Naive thymus-derived CD4-positive, alpha-beta T cell (primary cell): ENCODE measurements around the gene RAD51B. TPM values are rescaled to one million over a fixed set of nuclear protein-coding genes. Genes with fewer than 3 reads are reported as not detected.
"Not testable (repeated sequence)": the region's sequence is repeated elsewhere in the genome, so short reads cannot be mapped to it uniquely, and the experiment has no call there.

Source experiments
- ATAC-seq: fragments of 150-1000 bp; cut with Tn5 transposase; 2 replicates; pipeline ENCODE4 v1.10.0; 2021; ENCODE audit warnings: mild to moderate bottlenecking, moderate library complexity
- CTCF ChIA-PET: fragments of 350-600 bp; sonication (Branson Sonifier 250); formaldehyde crosslinking; loops from one replicate; lab custom pipeline; 2021; ENCODE audit warnings: antibody characterized with exemption; lab: Charles Lee
- POLR2A ChIA-PET: fragments of 350-600 bp; sonication (Branson Sonifier 250); formaldehyde crosslinking; loops from one replicate; lab custom pipeline; 2021; ENCODE audit warnings: antibody characterized with exemption, inconsistent platforms; lab: Charles Lee
- DNase-seq, 9 donors: peaks; one replicate each; pipeline versions ENCODE4 v3.0.0 to v3.0.0-alpha.2; 2020 to 2022; ENCODE audit warnings: mixed read lengths in 1 of 9
- H3K27ac ChIP-seq: one replicate; pipeline ENCODE4 v1.7.0; 2013; ENCODE audit warnings: mild to moderate bottlenecking, low read depth, low read length, moderate library complexity
- H3K27me3 ChIP-seq, 2 donors: one replicate each; pipeline ENCODE4 v1.7.0; 2013; ENCODE audit warnings: low read length in 2 of 2, mild to moderate bottlenecking in 2 of 2, moderate library complexity in 2 of 2; ENCODE audit not compliant: control insufficient read depth in 2 of 2, insufficient read depth in 2 of 2
- H3K36me3 ChIP-seq, 3 experiments: 1 replicate in 2 of 3; 2 replicates in 1 of 3; pipeline ENCODE4 v1.7.0; 2013; ENCODE audit warnings: low read length in 3 of 3, mild to moderate bottlenecking in 3 of 3, moderate library complexity in 1 of 3; ENCODE audit not compliant: insufficient read depth in 3 of 3, control insufficient read depth in 2 of 3
- H3K4me1 ChIP-seq, 2 donors: one replicate each; pipeline ENCODE4 v1.7.0; 2013; ENCODE audit warnings: low read length in 2 of 2, mild to moderate bottlenecking in 2 of 2, moderate library complexity in 1 of 2; ENCODE audit not compliant: control insufficient read depth in 2 of 2, insufficient read depth in 2 of 2
- H3K4me3 ChIP-seq: 2 replicates; pipeline ENCODE4 v1.7.0; 2013; ENCODE audit warnings: mild to moderate bottlenecking, low read length
- H3K9me3 ChIP-seq, 3 experiments: 1 replicate in 2 of 3; 2 replicates in 1 of 3; pipeline ENCODE4 v1.7.0; 2013; ENCODE audit warnings: low read length in 3 of 3; ENCODE audit not compliant: control insufficient read depth in 2 of 3
- H3K27ac Mint-ChIP-seq, 9 donors: one replicate each; pipeline ENCODE4 v1.8.0; 2020 to 2022; ENCODE audit warnings: mixed read lengths in 9 of 9, mild to moderate bottlenecking in 8 of 9, moderate library complexity in 5 of 9, inconsistent platforms in 2 of 9
- H3K27me3 Mint-ChIP-seq, 5 donors: one replicate each; pipeline ENCODE4 v1.8.0; 2021 to 2022; ENCODE audit warnings: mixed read lengths in 5 of 5, mild to moderate bottlenecking in 1 of 5
- H3K36me3 Mint-ChIP-seq, 5 donors: one replicate each; pipeline ENCODE4 v1.8.0; 2020 to 2022; ENCODE audit warnings: mixed read lengths in 5 of 5, mild to moderate bottlenecking in 3 of 5, inconsistent platforms in 1 of 5
- H3K4me1 Mint-ChIP-seq, 7 donors: one replicate each; pipeline ENCODE4 v1.8.0; 2020 to 2022; ENCODE audit warnings: mixed read lengths in 7 of 7, mild to moderate bottlenecking in 3 of 7, inconsistent platforms in 1 of 7
- H3K4me3 Mint-ChIP-seq, 10 donors: one replicate each; pipeline ENCODE4 v1.8.0; 2020 to 2022; ENCODE audit warnings: mild to moderate bottlenecking in 10 of 10, mixed read lengths in 10 of 10, moderate library complexity in 6 of 10, inconsistent platforms in 2 of 10
- H3K9me3 Mint-ChIP-seq, 11 donors: one replicate each; pipeline ENCODE4 v1.8.0; 2020 to 2022; ENCODE audit warnings: mixed read lengths in 11 of 11, mild to moderate bottlenecking in 4 of 11, inconsistent platforms in 1 of 11, moderate library complexity in 1 of 11
- intact Hi-C, 2 donors: fragments of 100-400 bp; cut with micrococcal nuclease; formaldehyde crosslinking; loops; one replicate each; pipeline ENCODE4 v1.15.1; 2023
- polyA plus RNA-seq, 2 donors: library from polyadenylated mRNA; unstranded; fragments of 300-500 nt; fragmentation: Illumina TruSeq; gene quantifications; one replicate each; pipeline ENCODE4 v1.2.3, GENCODE V29; 2021
- total RNA-seq, 6 experiments: library from RNA in 5 of 6; stranded (reverse) in 5 of 6; gene quantifications; 1 replicate in 5 of 6; 2 replicates in 1 of 6; pipeline ENCODE4 v1.2.3 and lab custom pipeline; 2021 to 2026

Gene RAD51B
- total and polyA plus RNA-seq, 7 experiments from 2014 or later: 15.0 to 42.2 (median 28.8) TPM

- no peak for ATAC-seq
- peak overlapping the region in 3 of 10 donors; percentile 54 to 86 (median 75) for H3K4me3 Mint-ChIP-seq
- Histone ChIP-seq H3K4me3 (no peak overlapping the region), H3K27ac (peak overlapping the region; percentile 39), H3K4me1 (peaks cover 36 to 57% of the 10 kb centered on the region in 2 donors), H3K27me3 (no peaks in the 10 kb centered on the region), H3K36me3 (no peaks in the 10 kb centered on the region), H3K9me3 (no peaks in the 10 kb centered on the region)
- CTCF ChIA-PET: interaction anchor here (0.6 to 2.6 kb wide), 5 partner anchors 11 to 505 kb away, joined by 3 to 7 read pairs (median 4); no protein-coding TSS in a partner anchor
- POLR2A ChIA-PET: interaction anchor here (0.7 to 8.6 kb wide), 11 partner anchors 11 to 529 kb away, joined by 3 to 180 read pairs (median 4); partner anchors contain the start of gene ZFP36L1
- H3K36me3 Mint-ChIP-seq: peaks cover 0 to 8% (median 0%) of the 10 kb centered on the region in 5 donors
- H3K27ac Mint-ChIP-seq: peak overlapping the region; percentile 47 to 99 (median 97)
- no peak for DNase-seq
- intact Hi-C loops: loop anchor here (5.0 to 10.0 kb wide), 4 partner anchors 34 to 498 kb away; no protein-coding TSS in a partner anchor
- H3K27me3 Mint-ChIP-seq: no peaks in the 10 kb centered on the region
- H3K9me3 Mint-ChIP-seq: peaks cover 0 to 1% (median 0%) of the 10 kb centered on the region in 11 donors
- peaks cover 41 to 77% (median 69%) of the 10 kb centered on the region in 7 donors for H3K4me1 Mint-ChIP-seq
Measured at GRCh38 chr14:68286667-68287066, 467.1 kb downstream of the RAD51B start.

- H3K4me3 ChIP-seq, H3K27ac Mint-ChIP-seq, H3K27ac ChIP-seq, DNase-seq, ATAC-seq, H3K4me3 Mint-ChIP-seq, CTCF ChIA-PET, H3K9me3 Mint-ChIP-seq, H3K36me3 Mint-ChIP-seq, H3K27me3 ChIP-seq, H3K27me3 Mint-ChIP-seq, H3K9me3 ChIP-seq, H3K36me3 ChIP-seq: not testable (repeated sequence)
- POLR2A ChIA-PET: interaction anchor here (0.6 to 1.5 kb wide), 3 partner anchors 502 to 537 kb away, joined by 3 to 5 read pairs (median 3); partner anchors contain the start of gene ZFP36L1
- peaks cover 38 to 77% (median 69%) of the 10 kb centered on the region in 7 donors for H3K4me1 Mint-ChIP-seq
- H3K4me1 ChIP-seq: peaks cover 28 to 55% of the 10 kb centered on the region in 2 donors
- intact Hi-C loops: loop anchor here (5.0 to 10.0 kb wide), 4 partner anchors 37 to 495 kb away; no protein-coding TSS in a partner anchor
Measured at GRCh38 chr14:68289452-68289851, 469.9 kb downstream of the RAD51B start.

GRCh38 chr14:68291820-68292219 is 472.2 kb downstream of the RAD51B start:
- ATAC-seq: no peak
- no peak for DNase-seq
- Histone ChIP-seq H3K4me3 (no peak overlapping the region), H3K4me1 (peaks cover 16 to 37% of the 10 kb centered on the region in 2 donors), H3K27ac (no peak overlapping the region), H3K9me3 (no peaks in the 10 kb centered on the region), H3K27me3 (no peaks in the 10 kb centered on the region), H3K36me3 (no peaks in the 10 kb centered on the region)
- no peaks in the 10 kb centered on the region for H3K27me3 Mint-ChIP-seq
- H3K27ac Mint-ChIP-seq: peak overlapping the region in 8 of 9 donors; percentile 55 to 95 (median 86)
- intact Hi-C loops: no loop called here
- peaks cover 0 to 11% (median 0%) of the 10 kb centered on the region in 5 donors for H3K36me3 Mint-ChIP-seq
- peak overlapping the region in 4 of 10 donors; percentile 3 to 75 (median 34) for H3K4me3 Mint-ChIP-seq
- peaks cover 25 to 73% (median 64%) of the 10 kb centered on the region in 7 donors for H3K4me1 Mint-ChIP-seq
- CTCF ChIA-PET: interaction anchor here (0.6 to 0.9 kb wide), 2 partner anchors 14 to 497 kb away, joined by 3 to 6 read pairs; no protein-coding TSS in a partner anchor
- no peaks in the 10 kb centered on the region for H3K9me3 Mint-ChIP-seq
- POLR2A ChIA-PET: interaction anchor here (0.6 to 2.5 kb wide), 5 partner anchors 9 to 512 kb away, joined by 4 to 15 read pairs (median 5); no protein-coding TSS in a partner anchor

GRCh38 chr14:68292441-68293215 is 473.0 kb downstream of the RAD51B start:
- DNase-seq (no peak), ATAC-seq (no peak)
- ChIA-PET CTCF (interaction anchor here (0.6 to 0.9 kb wide), 2 partner anchors 13 to 497 kb away, joined by 3 to 6 read pairs; no protein-coding TSS in a partner anchor), POLR2A (interaction anchor here (0.7 to 2.5 kb wide), 7 partner anchors 8 to 524 kb away, joined by 3 to 15 read pairs (median 5); no protein-coding TSS in a partner anchor)
- Mint-ChIP-seq H3K27me3 (no peaks in the 10 kb centered on the region), H3K27ac (peak overlapping the region in 8 of 9 donors; percentile 82 to 95 (median 90)), H3K4me1 (peaks cover 19 to 67% (median 56%) of the 10 kb centered on the region in 7 donors), H3K4me3 (peak overlapping the region in 9 of 10 donors; percentile 44 to 75 (median 69)), H3K36me3 (peaks cover 0 to 12% (median 0%) of the 10 kb centered on the region in 5 donors), H3K9me3 (no peaks in the 10 kb centered on the region)
- no peak overlapping the region for H3K4me3 ChIP-seq
- no peaks in the 10 kb centered on the region for H3K9me3 ChIP-seq
- peak overlapping the region; percentile 51 for H3K27ac ChIP-seq
- H3K4me1 ChIP-seq: peaks cover 16 to 35% of the 10 kb centered on the region in 2 donors
- no peaks in the 10 kb centered on the region for H3K36me3 ChIP-seq
- H3K27me3 ChIP-seq: no peaks in the 10 kb centered on the region
- intact Hi-C loops: loop anchor here in 1 of 2 donors (1.0 kb wide), 1 partner anchor 9 kb away; no protein-coding TSS in a partner anchor

GRCh38 chr14:68293404-68293803 is 473.8 kb downstream of the RAD51B start:
- Histone ChIP-seq H3K4me3 (no peak overlapping the region), H3K27me3 (no peaks in the 10 kb centered on the region), H3K4me1 (peaks cover 16 to 42% of the 10 kb centered on the region in 2 donors), H3K27ac (peak overlapping the region; percentile 51), H3K9me3 (no peaks in the 10 kb centered on the region), H3K36me3 (no peaks in the 10 kb centered on the region)
- H3K27ac Mint-ChIP-seq: peak overlapping the region; percentile 47 to 95 (median 90)
- peak in 4 of 9 donors; percentile 10 to 35 (median 22) for DNase-seq
- CTCF ChIA-PET: no interaction called here
- peak overlapping the region in 9 of 10 donors; percentile 44 to 75 (median 69) for H3K4me3 Mint-ChIP-seq
- H3K4me1 Mint-ChIP-seq: peaks cover 21 to 67% (median 61%) of the 10 kb centered on the region in 7 donors
- intact Hi-C loops: loop anchor here in 1 of 2 donors (1.0 kb wide), 1 partner anchor 10 kb away; no protein-coding TSS in a partner anchor
- H3K27me3 Mint-ChIP-seq: no peaks in the 10 kb centered on the region
- no peaks in the 10 kb centered on the region for H3K9me3 Mint-ChIP-seq
- POLR2A ChIA-PET: interaction anchor here (1.4 to 2.5 kb wide), 4 partner anchors 8 to 523 kb away, joined by 4 to 15 read pairs (median 6); no protein-coding TSS in a partner anchor
- peaks cover 0 to 17% (median 0%) of the 10 kb centered on the region in 5 donors for H3K36me3 Mint-ChIP-seq
- ATAC-seq: peak; percentile 54

GRCh38 chr14:68295316-68295816 is 475.8 kb downstream of the RAD51B start:
- ATAC-seq: no peak
- Mint-ChIP-seq H3K4me3 (peak overlapping the region in 2 of 10 donors; percentile 4 to 6), H3K27ac (peak overlapping the region in 6 of 9 donors; percentile 60 to 88 (median 76))

More at GRCh38 chr14:68295316-68295816, 475.8 kb downstream of the RAD51B start:
- H3K9me3 ChIP-seq: no peaks in the 10 kb centered on the region
- ChIA-PET POLR2A (interaction anchor here (1.0 kb wide), 1 partner anchor 12 kb away, joined by 3 read pairs; no protein-coding TSS in a partner anchor), CTCF (no interaction called here)
- no peak for DNase-seq
- no peaks in the 10 kb centered on the region for H3K9me3 Mint-ChIP-seq
- H3K27me3 ChIP-seq: no peaks in the 10 kb centered on the region
- H3K36me3 ChIP-seq: no peaks in the 10 kb centered on the region
- H3K27me3 Mint-ChIP-seq: no peaks in the 10 kb centered on the region
- intact Hi-C loops: no loop called here
- H3K36me3 Mint-ChIP-seq: peaks cover 0 to 19% (median 4%) of the 10 kb centered on the region in 5 donors
- H3K4me1 Mint-ChIP-seq: peaks cover 21 to 66% (median 61%) of the 10 kb centered on the region in 7 donors
- no peak overlapping the region for H3K4me3 ChIP-seq
- peaks cover 16 to 42% of the 10 kb centered on the region in 2 donors for H3K4me1 ChIP-seq
- H3K27ac ChIP-seq: no peak overlapping the region
